Gastrocnemius medialis (tissue), 4 donors: ENCODE data around the gene USP15. TPM values are rescaled to one million over a fixed set of nuclear protein-coding genes. Genes with fewer than 3 reads are reported as not detected.

Experiments
- ATAC-seq, 2 donors: fragments of 150-250 bp; one replicate each; pipeline ENCODE4 v1.9.1; 2016
- DNase-seq, 2 donors: peaks; one replicate each; pipeline ENCODE4 v3.0.0-alpha.2; 2019
- H3K27ac ChIP-seq, 4 donors: fragments of 200-600 bp; sonication (generic); 1 replicate in 1 of 4; 2 replicates in 3 of 4; pipeline ENCODE4 v1.5.1; 2016 to 2018; ENCODE audit warnings: mild to moderate bottlenecking in 2 of 4, moderate library complexity in 1 of 4
- H3K27me3 ChIP-seq, 3 donors: fragments of 200-600 bp; sonication (generic) in 2 of 3; 1 replicate in 1 of 3; 2 replicates in 2 of 3; pipeline versions ENCODE4 v1.5.1 to v1.6.0; 2016 to 2019; ENCODE audit warnings: mild to moderate bottlenecking in 1 of 3, moderate library complexity in 1 of 3
- H3K36me3 ChIP-seq, 2 donors: fragments of 200-600 bp; sonication (generic) in 1 of 2; one replicate each; pipeline ENCODE4 v1.5.1; 2017 to 2018
- H3K4me1 ChIP-seq, 2 donors: fragments of 200-600 bp; sonication (generic) in 1 of 2; one replicate each; pipeline ENCODE4 v1.5.1; 2016 to 2017; ENCODE audit warnings: mild to moderate bottlenecking in 2 of 2
- H3K4me3 ChIP-seq, 4 donors: fragments of 200-600 bp; sonication (generic) in 3 of 4; 1 replicate in 1 of 4; 2 replicates in 3 of 4; pipeline ENCODE4 v1.5.1; 2016 to 2019; ENCODE audit warnings: mild to moderate bottlenecking in 2 of 4
- H3K9me3 ChIP-seq, 3 donors: fragments of 200-600 bp; sonication (generic) in 2 of 3; 1 replicate in 1 of 3; 2 replicates in 2 of 3; pipeline ENCODE4 v1.5.1; 2016 to 2019
- POLR2A ChIP-seq, 2 donors: fragments of 450-650 bp; IDR thresholded peaks; one replicate each; pipeline ENCODE4 v1.6.1; 2017; ENCODE audit warnings: antibody characterized with exemption in 2 of 2, mild to moderate bottlenecking in 2 of 2, moderate library complexity in 2 of 2
- in situ Hi-C, 4 donors: fragments of 200-750 bp; cut with MboI; loops; one replicate each; pipeline versions ENCODE4 v1.15.0 to v1.8.0; 2017; ENCODE audit warnings: low sequenced_read_pairs in 4 of 4
- intact Hi-C: fragments of 100-400 bp; cut with DNase I; formaldehyde crosslinking; loops from one replicate; pipeline ENCODE4 v1.15.1; 2023; ENCODE audit warnings: low total_unique reads
- total RNA-seq, 4 donors: library from RNA; depleted of rRNA; stranded (reverse); fragments of >200 nt; gene quantifications; one replicate each; pipeline versions ENCODE4 v1.1.0 to v1.2.3, GENCODE V29; 2016
- TF ChIP-seq, protein P1 (sequence below), 5 experiments: fragments of 450-650 bp in 3 of 5; fragments of 200-600 bp in 2 of 5; sonication (generic) in 2 of 5; IDR thresholded peaks in 4 of 5; conservative IDR thresholded peaks in 1 of 5; 1 replicate in 4 of 5; 2 replicates in 1 of 5; pipeline ENCODE4 v1.5.1; 2016 to 2019; ENCODE audit warnings: antibody characterized with exemption in 5 of 5, mild to moderate bottlenecking in 3 of 5, moderate library complexity in 3 of 5

The USP15 gene
- total RNA-seq, 4 donors from 2014 or later = 49.0 to 93.6 (median 50.6) TPM

DNA sequence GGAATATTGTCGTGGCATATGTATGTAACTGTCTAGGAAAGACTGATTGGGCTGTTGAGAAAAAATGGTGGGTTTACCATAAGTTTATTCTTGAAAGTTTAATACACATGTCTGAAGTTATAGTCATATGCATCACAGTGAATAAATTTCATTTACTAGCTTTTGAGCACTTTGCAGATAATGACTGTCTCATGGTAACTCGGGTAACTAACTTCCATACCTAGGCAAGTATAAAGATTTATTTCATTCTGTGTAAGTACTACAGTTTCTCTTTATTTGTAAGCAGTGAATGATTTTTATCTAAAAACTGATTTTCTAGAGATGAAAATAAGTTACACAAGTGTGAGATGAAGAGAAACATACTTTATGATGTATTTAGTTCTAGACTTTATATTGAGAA lies 3.0 kb downstream of the USP15 start:
- in situ Hi-C loops = loop anchor here in 2 of 4 donors (5.0 to 25.0 kb wide), 3 partner anchors 204 to 524 kb away; partner anchors contain the start of gene MON2 (in 1 of the 2)
- peaks cover 62 to 70% of the 10 kb centered on the region in 2 donors for H3K4me1 ChIP-seq
- H3K36me3 ChIP-seq = no peaks in the 10 kb centered on the region
- ATAC-seq = no peak
- intact Hi-C loops = loop anchor here (5.0 kb wide), 1 partner anchor 49 kb away; no protein-coding TSS in a partner anchor
- no peak overlapping the region for H3K27ac ChIP-seq
- H3K4me3 ChIP-seq = no peak overlapping the region
- no peaks in the 10 kb centered on the region for H3K27me3 ChIP-seq
- no peaks in the 10 kb centered on the region for H3K9me3 ChIP-seq
- DNase-seq = no peak
- no peak for TF ChIP-seq POLR2A (IDR thresholded peaks at IDR 0.05)
- TF ChIP-seq, protein P1, sequence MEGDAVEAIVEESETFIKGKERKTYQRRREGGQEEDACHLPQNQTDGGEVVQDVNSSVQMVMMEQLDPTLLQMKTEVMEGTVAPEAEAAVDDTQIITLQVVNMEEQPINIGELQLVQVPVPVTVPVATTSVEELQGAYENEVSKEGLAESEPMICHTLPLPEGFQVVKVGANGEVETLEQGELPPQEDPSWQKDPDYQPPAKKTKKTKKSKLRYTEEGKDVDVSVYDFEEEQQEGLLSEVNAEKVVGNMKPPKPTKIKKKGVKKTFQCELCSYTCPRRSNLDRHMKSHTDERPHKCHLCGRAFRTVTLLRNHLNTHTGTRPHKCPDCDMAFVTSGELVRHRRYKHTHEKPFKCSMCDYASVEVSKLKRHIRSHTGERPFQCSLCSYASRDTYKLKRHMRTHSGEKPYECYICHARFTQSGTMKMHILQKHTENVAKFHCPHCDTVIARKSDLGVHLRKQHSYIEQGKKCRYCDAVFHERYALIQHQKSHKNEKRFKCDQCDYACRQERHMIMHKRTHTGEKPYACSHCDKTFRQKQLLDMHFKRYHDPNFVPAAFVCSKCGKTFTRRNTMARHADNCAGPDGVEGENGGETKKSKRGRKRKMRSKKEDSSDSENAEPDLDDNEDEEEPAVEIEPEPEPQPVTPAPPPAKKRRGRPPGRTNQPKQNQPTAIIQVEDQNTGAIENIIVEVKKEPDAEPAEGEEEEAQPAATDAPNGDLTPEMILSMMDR (IDR thresholded peaks at IDR 0.05 in 4 of 5, conservative IDR thresholded peaks at IDR 0.05 in 1 of 5) = no peak

DNA sequence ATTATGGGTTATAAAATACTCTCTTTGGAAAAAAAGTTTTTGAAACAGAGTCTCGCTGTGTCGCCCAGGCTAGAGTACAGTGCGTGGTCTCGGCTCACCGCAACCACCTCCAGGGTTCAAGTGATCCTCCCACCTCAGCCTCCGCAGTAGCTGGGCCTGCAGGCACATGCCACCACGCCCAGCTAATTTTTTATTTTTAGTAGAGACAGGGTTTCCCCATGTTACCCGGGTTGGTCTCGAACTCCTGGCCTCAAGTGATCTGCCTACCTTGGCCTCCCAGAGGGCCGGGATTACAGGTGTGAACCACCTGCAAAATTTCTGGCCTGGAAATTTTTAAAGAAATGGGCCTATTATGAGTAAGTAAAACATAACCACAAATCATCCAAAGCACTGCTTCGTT lies 3.8 kb downstream of the USP15 start:
- Histone ChIP-seq H3K4me1 (peaks cover 69 to 75% of the 10 kb centered on the region in 2 donors), H3K27ac (no peak overlapping the region), H3K36me3 (no peaks in the 10 kb centered on the region), H3K27me3 (no peaks in the 10 kb centered on the region), H3K4me3 (no peak overlapping the region), H3K9me3 (no peaks in the 10 kb centered on the region)
- no peak for TF ChIP-seq POLR2A (IDR thresholded peaks at IDR 0.05)
- TF ChIP-seq, protein P1 (IDR thresholded peaks at IDR 0.05 in 4 of 5, conservative IDR thresholded peaks at IDR 0.05 in 1 of 5) = no peak
- ATAC-seq = no peak
- intact Hi-C loops (loop anchor here (5.0 kb wide), 1 partner anchor 48 kb away; no protein-coding TSS in a partner anchor), in situ Hi-C loops (loop anchor here in 2 of 4 donors (5.0 to 25.0 kb wide), 3 partner anchors 203 to 523 kb away; partner anchors contain the start of gene MON2 (in 1 of the 2))
- no peak for DNase-seq

DNA sequence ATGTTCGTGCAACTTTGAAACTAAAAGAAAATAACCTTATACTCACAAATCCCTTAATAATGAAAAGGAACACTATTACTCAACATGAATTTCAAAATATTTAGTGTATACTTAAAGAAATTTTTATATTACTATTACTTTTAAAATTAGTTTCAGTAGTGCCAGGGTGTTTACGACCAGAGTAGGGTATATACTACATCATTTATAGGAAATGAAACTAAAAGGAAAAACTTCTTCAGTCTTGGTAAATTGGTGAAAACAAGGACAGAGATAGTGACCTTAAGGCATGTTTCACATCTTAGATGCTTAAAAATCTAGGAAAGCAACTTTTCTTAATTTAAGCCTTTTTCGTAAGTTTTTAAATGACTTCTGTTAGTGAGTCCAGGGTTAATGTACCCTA lies 4.5 kb downstream of the USP15 start:
- ATAC-seq (no peak), DNase-seq (no peak)
- Histone ChIP-seq H3K27ac (no peak overlapping the region), H3K9me3 (no peaks in the 10 kb centered on the region), H3K27me3 (no peaks in the 10 kb centered on the region), H3K36me3 (no peaks in the 10 kb centered on the region), H3K4me1 (peaks cover 72 to 73% of the 10 kb centered on the region in 2 donors), H3K4me3 (no peak overlapping the region)
- TF ChIP-seq POLR2A (IDR thresholded peaks at IDR 0.05) = no peak
- TF ChIP-seq, protein P1 (IDR thresholded peaks at IDR 0.05 in 4 of 5, conservative IDR thresholded peaks at IDR 0.05 in 1 of 5) = no peak
- intact Hi-C loops (loop anchor here (5.0 kb wide), 1 partner anchor 48 kb away; no protein-coding TSS in a partner anchor), in situ Hi-C loops (loop anchor here in 2 of 4 donors (5.0 to 25.0 kb wide), 3 partner anchors 203 to 523 kb away; partner anchors contain the start of gene MON2 (in 1 of the 2))

DNA sequence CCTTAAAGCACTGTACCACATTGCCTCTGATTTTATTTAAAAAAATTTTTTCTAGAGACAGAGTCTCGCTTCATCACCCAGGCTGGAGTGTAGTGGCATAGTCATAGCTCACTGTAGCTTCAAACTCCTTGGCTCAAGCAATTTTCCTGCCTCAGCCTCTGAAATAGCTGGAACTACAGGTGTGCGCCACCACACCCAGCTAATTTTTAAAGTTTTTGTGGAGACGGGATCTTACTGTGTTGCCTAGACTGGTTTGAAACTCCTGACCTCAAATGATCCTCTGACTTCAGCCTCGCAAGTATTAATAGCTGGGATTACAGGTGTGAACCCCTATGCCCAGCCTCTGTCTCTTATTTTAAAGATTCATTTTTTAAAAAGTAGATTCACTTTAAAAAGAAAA lies 5.3 kb downstream of the USP15 start:
- in situ Hi-C loops = loop anchor here in 2 of 4 donors (25.0 kb wide), 2 partner anchors 322 to 522 kb away; no protein-coding TSS in a partner anchor
- no peak for ATAC-seq
- peaks cover 80 to 81% of the 10 kb centered on the region in 2 donors for H3K4me1 ChIP-seq

More for the DNA sequence above, 5.3 kb downstream of the USP15 start:
- no peaks in the 10 kb centered on the region for H3K36me3 ChIP-seq
- H3K27ac ChIP-seq = no peak overlapping the region
- H3K9me3 ChIP-seq = no peaks in the 10 kb centered on the region
- TF ChIP-seq, protein P1 (IDR thresholded peaks at IDR 0.05 in 4 of 5, conservative IDR thresholded peaks at IDR 0.05 in 1 of 5) = no peak
- no peak for TF ChIP-seq POLR2A (IDR thresholded peaks at IDR 0.05)
- H3K27me3 ChIP-seq = no peaks in the 10 kb centered on the region
- DNase-seq = no peak
- no peak overlapping the region for H3K4me3 ChIP-seq
- intact Hi-C loops = no loop called here
